Gastrocnemius medialis (tissue), 4 donors: Measurements from ENCODE around the gene PSORS1C2. TPM values are rescaled to one million over a fixed set of nuclear protein-coding genes. Genes with fewer than 3 reads are reported as not detected.
"Not testable (repeated sequence)": the region's sequence is repeated elsewhere in the genome, so short reads cannot be mapped to it uniquely, and the experiment has no call there.

Experiments used
- ATAC-seq, 2 donors: fragments of 150-250 bp; one replicate each; pipeline ENCODE4 v1.9.1; 2016
- DNase-seq, 2 donors: peaks; one replicate each; pipeline ENCODE4 v3.0.0-alpha.2; 2019
- H3K27ac ChIP-seq, 4 donors: fragments of 200-600 bp; sonication (generic); 1 replicate in 1 of 4; 2 replicates in 3 of 4; pipeline ENCODE4 v1.5.1; 2016 to 2018; ENCODE audit warnings: mild to moderate bottlenecking in 2 of 4, moderate library complexity in 1 of 4
- H3K27me3 ChIP-seq, 3 donors: fragments of 200-600 bp; sonication (generic) in 2 of 3; 1 replicate in 1 of 3; 2 replicates in 2 of 3; pipeline versions ENCODE4 v1.5.1 to v1.6.0; 2016 to 2019; ENCODE audit warnings: mild to moderate bottlenecking in 1 of 3, moderate library complexity in 1 of 3
- H3K36me3 ChIP-seq, 2 donors: fragments of 200-600 bp; sonication (generic) in 1 of 2; one replicate each; pipeline ENCODE4 v1.5.1; 2017 to 2018
- H3K4me1 ChIP-seq, 2 donors: fragments of 200-600 bp; sonication (generic) in 1 of 2; one replicate each; pipeline ENCODE4 v1.5.1; 2016 to 2017; ENCODE audit warnings: mild to moderate bottlenecking in 2 of 2
- H3K4me3 ChIP-seq, 4 donors: fragments of 200-600 bp; sonication (generic) in 3 of 4; 1 replicate in 1 of 4; 2 replicates in 3 of 4; pipeline ENCODE4 v1.5.1; 2016 to 2019; ENCODE audit warnings: mild to moderate bottlenecking in 2 of 4
- H3K9me3 ChIP-seq, 3 donors: fragments of 200-600 bp; sonication (generic) in 2 of 3; 1 replicate in 1 of 3; 2 replicates in 2 of 3; pipeline ENCODE4 v1.5.1; 2016 to 2019
- POLR2A ChIP-seq, 2 donors: fragments of 450-650 bp; IDR thresholded peaks; one replicate each; pipeline ENCODE4 v1.6.1; 2017; ENCODE audit warnings: antibody characterized with exemption in 2 of 2, mild to moderate bottlenecking in 2 of 2, moderate library complexity in 2 of 2
- in situ Hi-C, 4 donors: fragments of 200-750 bp; cut with MboI; loops; one replicate each; pipeline versions ENCODE4 v1.15.0 to v1.8.0; 2017; ENCODE audit warnings: low sequenced_read_pairs in 4 of 4
- intact Hi-C: fragments of 100-400 bp; cut with DNase I; formaldehyde crosslinking; loops from one replicate; pipeline ENCODE4 v1.15.1; 2023; ENCODE audit warnings: low total_unique reads
- total RNA-seq, 4 donors: library from RNA; depleted of rRNA; stranded (reverse); fragments of >200 nt; gene quantifications; one replicate each; pipeline versions ENCODE4 v1.1.0 to v1.2.3, GENCODE V29; 2016
- TF ChIP-seq, protein P1 (sequence below), 5 experiments: fragments of 450-650 bp in 3 of 5; fragments of 200-600 bp in 2 of 5; sonication (generic) in 2 of 5; IDR thresholded peaks in 4 of 5; conservative IDR thresholded peaks in 1 of 5; 1 replicate in 4 of 5; 2 replicates in 1 of 5; pipeline ENCODE4 v1.5.1; 2016 to 2019; ENCODE audit warnings: antibody characterized with exemption in 5 of 5, mild to moderate bottlenecking in 3 of 5, moderate library complexity in 3 of 5

PSORS1C2 gene
- total RNA-seq, 4 donors from 2014 or later: not detected

DNA sequence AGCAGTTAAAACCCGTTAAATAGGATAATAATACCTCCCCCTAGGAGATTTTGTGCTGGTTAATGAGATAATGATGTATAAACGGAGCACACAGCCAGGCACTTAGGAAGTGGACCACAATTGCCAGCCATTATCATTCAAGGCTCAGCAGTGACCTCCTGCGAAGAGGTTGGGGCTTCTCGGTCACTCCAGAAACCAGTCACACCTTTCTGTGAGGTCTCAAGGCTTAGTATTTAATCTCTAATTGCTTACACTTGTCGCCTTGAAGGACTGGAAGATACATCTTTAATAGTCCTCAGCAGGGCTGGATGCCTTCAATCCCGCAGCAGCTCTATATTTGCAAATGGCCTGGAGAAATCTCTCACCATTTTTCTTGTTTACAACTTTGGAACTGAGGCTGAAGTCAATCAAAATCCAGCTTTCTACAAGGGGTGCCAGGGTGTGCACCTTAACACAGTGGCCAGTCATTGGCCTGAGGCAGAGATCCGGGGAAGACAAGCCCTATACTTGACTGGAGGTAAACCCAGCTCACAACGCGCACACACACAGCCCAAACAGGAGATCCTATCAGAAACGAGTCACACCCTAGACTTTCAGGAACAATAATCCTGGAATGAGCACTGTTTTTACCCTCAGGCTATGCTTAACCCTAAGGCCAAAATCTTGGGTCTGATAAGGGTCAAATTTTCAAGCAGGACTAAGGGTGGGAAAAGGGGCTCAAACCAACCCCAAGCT lies 30.4 kb upstream of the PSORS1C2 start:
- no peak overlapping the region for H3K4me3 ChIP-seq
- no peaks in the 10 kb centered on the region for H3K36me3 ChIP-seq
- H3K27me3 ChIP-seq: no peaks in the 10 kb centered on the region
- no peak for ATAC-seq
- intact Hi-C loops: no loop called here
- in situ Hi-C loops: no loop called here
- H3K27ac ChIP-seq: no peak overlapping the region
- no peaks in the 10 kb centered on the region for H3K9me3 ChIP-seq
- H3K4me1 ChIP-seq: no peaks in the 10 kb centered on the region
- DNase-seq: no peak
- TF ChIP-seq, protein P1, sequence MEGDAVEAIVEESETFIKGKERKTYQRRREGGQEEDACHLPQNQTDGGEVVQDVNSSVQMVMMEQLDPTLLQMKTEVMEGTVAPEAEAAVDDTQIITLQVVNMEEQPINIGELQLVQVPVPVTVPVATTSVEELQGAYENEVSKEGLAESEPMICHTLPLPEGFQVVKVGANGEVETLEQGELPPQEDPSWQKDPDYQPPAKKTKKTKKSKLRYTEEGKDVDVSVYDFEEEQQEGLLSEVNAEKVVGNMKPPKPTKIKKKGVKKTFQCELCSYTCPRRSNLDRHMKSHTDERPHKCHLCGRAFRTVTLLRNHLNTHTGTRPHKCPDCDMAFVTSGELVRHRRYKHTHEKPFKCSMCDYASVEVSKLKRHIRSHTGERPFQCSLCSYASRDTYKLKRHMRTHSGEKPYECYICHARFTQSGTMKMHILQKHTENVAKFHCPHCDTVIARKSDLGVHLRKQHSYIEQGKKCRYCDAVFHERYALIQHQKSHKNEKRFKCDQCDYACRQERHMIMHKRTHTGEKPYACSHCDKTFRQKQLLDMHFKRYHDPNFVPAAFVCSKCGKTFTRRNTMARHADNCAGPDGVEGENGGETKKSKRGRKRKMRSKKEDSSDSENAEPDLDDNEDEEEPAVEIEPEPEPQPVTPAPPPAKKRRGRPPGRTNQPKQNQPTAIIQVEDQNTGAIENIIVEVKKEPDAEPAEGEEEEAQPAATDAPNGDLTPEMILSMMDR (IDR thresholded peaks at IDR 0.05 in 4 of 5, conservative IDR thresholded peaks at IDR 0.05 in 1 of 5): no peak
- TF ChIP-seq POLR2A (IDR thresholded peaks at IDR 0.05): no peak

DNA sequence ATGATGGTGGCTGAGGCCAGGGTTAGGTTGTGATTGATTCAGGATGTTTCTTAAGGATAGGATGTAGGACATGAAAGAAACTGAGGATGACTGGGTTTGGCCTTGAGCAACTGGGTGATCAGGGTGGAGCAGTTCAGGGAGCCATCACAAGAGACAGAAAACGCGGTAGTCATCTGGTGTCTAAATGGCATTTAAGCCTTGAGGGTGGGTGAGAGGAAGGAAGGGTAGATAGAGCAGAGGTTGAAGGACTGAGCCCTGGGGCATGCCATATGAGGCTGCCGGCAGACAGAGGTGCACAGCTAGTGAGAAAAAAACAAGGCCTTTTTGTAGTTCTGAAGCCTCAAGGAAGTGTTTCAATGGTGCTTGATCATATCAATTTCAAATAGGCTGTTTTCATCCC lies 29.7 kb upstream of the PSORS1C2 start:
- Histone ChIP-seq H3K36me3 (no peaks in the 10 kb centered on the region), H3K4me3 (no peak overlapping the region), H3K9me3 (no peaks in the 10 kb centered on the region), H3K27me3 (no peaks in the 10 kb centered on the region), H3K4me1 (no peaks in the 10 kb centered on the region), H3K27ac (no peak overlapping the region)
- TF ChIP-seq POLR2A (IDR thresholded peaks at IDR 0.05): no peak
- TF ChIP-seq, protein P1 (IDR thresholded peaks at IDR 0.05 in 4 of 5, conservative IDR thresholded peaks at IDR 0.05 in 1 of 5): no peak
- in situ Hi-C loops (no loop called here), intact Hi-C loops (no loop called here)
- ATAC-seq (no peak), DNase-seq (no peak)

DNA sequence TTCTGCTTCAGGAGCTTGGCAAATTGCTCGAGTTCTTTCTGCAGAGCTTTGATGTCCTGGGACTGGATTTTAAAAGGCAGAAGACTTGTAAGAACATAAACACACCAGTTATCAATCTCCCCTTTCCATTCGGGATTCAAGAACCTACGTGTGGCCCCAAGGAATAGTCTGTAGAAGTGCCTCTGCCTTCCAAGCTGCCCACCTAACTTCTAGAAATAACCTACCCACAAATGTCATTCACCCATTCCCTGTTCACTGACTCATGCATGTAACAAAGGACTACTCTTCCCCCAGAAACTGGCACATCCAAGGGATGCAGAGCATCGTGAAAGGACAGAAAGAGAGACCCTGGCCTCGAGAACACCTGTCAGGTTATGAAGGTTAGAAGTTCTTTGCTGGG lies 27.1 kb upstream of the PSORS1C2 start:
- in situ Hi-C loops: no loop called here
- H3K9me3 ChIP-seq: no peaks in the 10 kb centered on the region
- no peaks in the 10 kb centered on the region for H3K36me3 ChIP-seq
- DNase-seq: no peak
- no peaks in the 10 kb centered on the region for H3K4me1 ChIP-seq
- H3K4me3 ChIP-seq: no peak overlapping the region
- no peaks in the 10 kb centered on the region for H3K27me3 ChIP-seq
- TF ChIP-seq, protein P1 (IDR thresholded peaks at IDR 0.05 in 4 of 5, conservative IDR thresholded peaks at IDR 0.05 in 1 of 5): no peak
- no peak for TF ChIP-seq POLR2A (IDR thresholded peaks at IDR 0.05)
- H3K27ac ChIP-seq: no peak overlapping the region
- intact Hi-C loops: no loop called here
- ATAC-seq: no peak

DNA sequence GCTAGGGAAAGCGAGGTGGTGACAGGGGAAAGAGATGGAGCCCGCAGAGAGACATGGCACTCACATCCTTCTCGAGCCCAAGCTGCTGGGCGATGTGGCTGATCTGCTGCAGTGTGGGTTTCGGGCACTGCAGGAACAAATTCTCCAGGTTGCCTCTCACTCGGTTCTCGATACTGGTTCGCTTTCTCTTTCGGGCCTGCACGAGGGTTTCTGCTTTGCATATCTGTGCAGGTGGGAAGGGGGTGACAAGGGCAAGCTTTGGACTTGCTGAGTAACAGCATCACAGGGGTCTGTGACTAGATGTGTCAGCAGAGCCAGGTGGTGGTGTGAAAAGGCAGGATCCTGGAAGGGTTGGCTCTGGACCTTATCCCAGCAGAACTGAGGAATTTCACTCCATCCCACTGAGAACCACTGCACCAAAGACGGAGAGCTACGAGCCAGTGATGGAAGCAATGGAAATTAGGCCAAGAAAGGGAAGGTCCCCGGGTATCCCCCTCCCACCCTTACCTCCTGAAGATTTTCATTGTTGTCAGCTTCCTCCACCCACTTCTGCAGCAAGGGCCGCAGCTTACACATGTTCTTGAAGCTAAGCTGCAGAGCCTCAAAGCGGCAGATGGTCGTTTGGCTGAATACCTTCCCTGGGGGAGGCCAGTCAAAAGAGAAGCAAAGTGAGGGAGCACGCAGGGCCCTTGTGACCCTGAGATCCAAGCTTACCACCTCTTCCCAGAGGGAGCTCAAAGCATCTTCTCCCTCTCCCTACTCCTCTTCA lies 26.4 kb upstream of the PSORS1C2 start:
- H3K9me3 ChIP-seq, H3K27ac ChIP-seq, H3K36me3 ChIP-seq, H3K4me1 ChIP-seq, intact Hi-C loops, H3K4me3 ChIP-seq, DNase-seq, ATAC-seq, in situ Hi-C loops, H3K27me3 ChIP-seq: not testable (repeated sequence)

DNA sequence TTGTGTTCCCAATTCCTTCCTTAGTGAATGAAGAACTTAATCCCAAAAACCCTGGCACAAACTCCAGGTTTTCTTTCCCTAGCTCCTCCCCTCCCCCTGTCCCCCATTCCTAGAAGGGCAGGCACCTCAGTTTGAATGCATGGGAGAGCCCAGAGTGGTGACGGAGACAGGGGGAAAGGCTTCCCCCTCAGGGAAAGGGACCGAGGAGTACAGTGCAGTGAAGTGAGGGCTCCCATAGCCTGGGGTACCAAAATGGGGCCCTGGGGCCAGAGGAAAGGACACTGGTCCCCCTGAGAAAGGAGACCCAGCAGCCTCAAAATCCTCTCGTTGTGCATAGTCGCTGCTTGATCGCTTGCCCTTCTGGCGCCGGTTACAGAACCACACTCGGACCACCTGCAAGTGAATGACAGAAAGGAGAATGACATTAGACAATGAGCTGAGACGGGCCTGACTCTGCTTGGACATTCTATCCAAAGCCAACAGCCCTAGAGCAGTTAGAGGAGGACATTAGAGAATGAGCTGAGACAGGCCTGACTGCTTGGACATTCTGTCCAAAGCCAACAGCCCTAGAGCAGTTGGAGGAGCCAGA lies 25.7 kb upstream of the PSORS1C2 start:
- H3K9me3 ChIP-seq, H3K36me3 ChIP-seq, H3K27me3 ChIP-seq, H3K27ac ChIP-seq, in situ Hi-C loops, intact Hi-C loops, ATAC-seq, DNase-seq, H3K4me1 ChIP-seq, H3K4me3 ChIP-seq: not testable (repeated sequence)
